HepG2 (cell line): ENCODE results near the gene CADM2. TPM values are rescaled to one million over a fixed set of nuclear protein-coding genes. Genes with fewer than 3 reads are reported as not detected.

Source experiments
- ATAC-seq: fragments of 200-7000 bp; cut with Tn5 transposase; 3 replicates; pipeline ENCODE4 v1.9.1; 2020; ENCODE audit warnings: mild to moderate bottlenecking, moderate library complexity
- BruUV-seq: library from RNA; stranded (reverse); fragments of 400-500 nt; replicated peaks from 2 replicates; lab custom pipeline; 2021; lab: Mats Ljungman, UMichigan
- CTCF ChIA-PET: fragments of 300-600 bp; formaldehyde crosslinking; extraction: SDS; loops from one replicate; lab custom pipeline; 2021; ENCODE audit warnings: low total read pairs, inconsistent platforms, low intra/inter-chr PET ratio; lab: Yijun Ruan, JAX
- POLR2A ChIA-PET: fragments of 350-600 bp; sonication (Branson Sonifier 250); formaldehyde crosslinking; loops from one replicate; lab custom pipeline; 2020; ENCODE audit warnings: antibody characterized with exemption, inconsistent platforms; lab: Yijun Ruan, JAX
- DNase-seq: peaks from one replicate; pipeline ENCODE4 v3.0.0-alpha.2; 2015; ENCODE audit warnings: low spot score
- FAIRE-seq: peaks from 3 replicates; lab custom pipeline; 2011; peaks lifted over from hg19 to GRCh38; lab: Jason Lieb, UNC
- H2AFZ ChIP-seq: one replicate; pipeline ENCODE4 v1.6.1; 2011; ENCODE audit warnings: low read length, inconsistent platforms
- H3K27ac ChIP-seq: fragments of 300-600 bp; 3 replicates; pipeline ENCODE4 v1.8.0; 2011; ENCODE audit warnings: mixed run types, mild to moderate bottlenecking, mixed read lengths, low read length, inconsistent platforms; ENCODE audit not compliant: insufficient read depth; ENCODE audit errors: extremely low read length
- H3K27me3 ChIP-seq, 2 experiments: fragments of 200-600 bp in 1 of 2; 2 replicates in 1 of 2; 3 replicates in 1 of 2; pipeline versions ENCODE4 v1.6.0 to v1.8.0; 2011; ENCODE audit warnings: low read length in 2 of 2, mild to moderate bottlenecking in 2 of 2, moderate library complexity in 2 of 2, inconsistent platforms in 1 of 2; ENCODE audit not compliant: insufficient read depth in 2 of 2, control insufficient read depth in 1 of 2
- H3K36me3 ChIP-seq, 2 experiments: fragments of 200-600 bp in 1 of 2; replicated peaks in 1 of 2; 2 replicates in 1 of 2; 3 replicates in 1 of 2; pipeline versions ENCODE4 v1.5.1 to v1.8.0; 2011; ENCODE audit warnings: low read length in 2 of 2, inconsistent platforms in 1 of 2; ENCODE audit not compliant: insufficient read depth in 2 of 2, control insufficient read depth in 1 of 2
- H3K4me1 ChIP-seq: 2 replicates; pipeline ENCODE4 v1.5.1; 2012; ENCODE audit warnings: low read length, inconsistent platforms; ENCODE audit not compliant: insufficient read depth
- H3K4me2 ChIP-seq: 2 replicates; pipeline ENCODE4 v1.6.0; 2011; ENCODE audit warnings: low read depth, low read length, inconsistent platforms
- H3K4me3 ChIP-seq, 3 experiments: fragments of 200-600 bp in 1 of 3; sonication (generic), shearing (Covaris generic) in 1 of 3; replicated peaks in 1 of 3; 2 replicates each; pipeline ENCODE4 v1.5.1; 2011 to 2016; ENCODE audit warnings: low read length in 3 of 3, inconsistent platforms in 2 of 3, low read depth in 2 of 3, mild to moderate bottlenecking in 2 of 3, control low read depth in 1 of 3, mixed read lengths in 1 of 3; ENCODE audit not compliant: insufficient read depth in 1 of 3
- H3K79me2 ChIP-seq: one replicate; pipeline ENCODE4 v1.6.1; 2011; ENCODE audit warnings: low read length, inconsistent platforms; ENCODE audit not compliant: insufficient read depth
- H3K9ac ChIP-seq: 2 replicates; pipeline ENCODE4 v1.6.0; 2011; ENCODE audit warnings: mild to moderate bottlenecking, low read depth, low read length, inconsistent platforms; ENCODE audit not compliant: insufficient read depth
- H3K9me3 ChIP-seq: 2 replicates; pipeline ENCODE4 v1.5.1; 2012; ENCODE audit warnings: mild to moderate bottlenecking, low read length
- H4K20me1 ChIP-seq: 2 replicates; pipeline ENCODE4 v1.6.0; 2011; ENCODE audit warnings: inconsistent platforms, mild to moderate bottlenecking, low read length, moderate library complexity; ENCODE audit not compliant: insufficient read depth
- FOXP4 ChIP-seq: sonication (generic); formaldehyde crosslinking; IDR thresholded peaks from 2 replicates; pipeline ENCODE4 v1.4.0; 2020; ENCODE audit warnings: missing genetic modification reagents
- KLF15 ChIP-seq: sonication (generic); formaldehyde crosslinking; IDR thresholded peaks from 2 replicates; pipeline ENCODE4 v1.8.1; 2023; ENCODE audit warnings: borderline replicate concordance, mild to moderate bottlenecking, inconsistent platforms, missing genetic modification reagents, mixed read lengths
- NR0B2 ChIP-seq: sonication (generic); formaldehyde crosslinking; IDR thresholded peaks from 2 replicates; pipeline ENCODE4 v1.4.0; 2020; ENCODE audit warnings: mild to moderate bottlenecking, missing genetic modification reagents
- SIN3B ChIP-seq: fragments of 150-350 bp; IDR thresholded peaks from 2 replicates; pipeline ENCODE4 v1.6.1; 2014; ENCODE audit warnings: low read length
- THAP11 ChIP-seq: IDR thresholded peaks from 2 replicates; pipeline ENCODE4 v1.6.1; 2016; ENCODE audit warnings: missing biosample characterization, missing genetic modification reagents
- TRIM22 ChIP-seq: fragments of 450-650 bp; IDR thresholded peaks from 2 replicates; pipeline ENCODE4 v1.6.1; 2017
- XBP1 ChIP-seq: sonication (generic); formaldehyde crosslinking; IDR thresholded peaks from 2 replicates; pipeline ENCODE4 v1.5.0; 2020; ENCODE audit warnings: missing genetic modification reagents
- ZFYVE20 ChIP-seq: sonication (generic); formaldehyde crosslinking; IDR thresholded peaks from 2 replicates; pipeline ENCODE4 v1.8.0; 2023; ENCODE audit warnings: low read depth, mild to moderate bottlenecking, moderate library complexity, missing genetic modification reagents, borderline replicate concordance
- ZNF883 ChIP-seq: sonication (generic); formaldehyde crosslinking; IDR thresholded peaks from 2 replicates; pipeline ENCODE4 v1.5.1; 2020; ENCODE audit warnings: mild to moderate bottlenecking, missing genetic modification reagents; ENCODE audit errors: not compliant biosample characterization
- WGBS: methylation state at CpG from one replicate; pipeline ENCODE4 v1.1.6; 2017; ENCODE audit warnings: low lambda C conversion rate; 5-methylcytosine and 5-hydroxymethylcytosine counted together
- in situ Hi-C: cut with HindIII; loops from 2 replicates; pipeline ENCODE4 v1.10.0; 2017; ENCODE audit warnings: low pct_unique_long_range_greater_than_20kb; ENCODE audit not compliant: extremely low pct_ligation_motif_present
- intact Hi-C: fragments of 100-400 bp; cut with micrococcal nuclease; formaldehyde crosslinking; loops from one replicate; pipeline ENCODE4 v1.10.0; 2022; ENCODE audit not compliant: unreplicated experiment
- polyA plus RNA-seq, 8 experiments: library from polyadenylated mRNA; depleted of rRNA in 3 of 8; stranded (reverse) in 7 of 8; unstranded in 1 of 8; fragments of >200 nt; fragmentation: Illumina TruSeq in 4 of 8; extraction: Trizol in 4 of 8; gene quantifications; 2 replicates each; pipeline versions ENCODE4 v1.2.1 to v1.2.3, GENCODE V29; 2011 to 2016; ENCODE audit warnings: low read depth in 4 of 8, missing spikeins in 1 of 8, mixed read lengths in 1 of 8; ENCODE audit not compliant: insufficient read depth in 1 of 8
- total RNA-seq, 5 experiments: library from RNA; depleted of rRNA; stranded (reverse); fragments of >200 nt; fragmentation: Illumina TruSeq; extraction: Trizol; gene quantifications; 2 replicates each; pipeline ENCODE4 v1.2.3, GENCODE V29; 2016; ENCODE audit warnings: low read depth in 1 of 5
- TF ChIP-seq, protein P1 (sequence below): conservative IDR thresholded peaks from 2 replicates; pipeline ENCODE4 v1.6.1; 2018; ENCODE audit warnings: missing genetic modification reagents

Gene CADM2
- total and polyA plus RNA-seq, 2 of the 13 experiments (the other 11 are each of a cell fraction or from before 2014, with no cell fraction given): not detected

GRCh38 chr3:85576697-85577200 lies 618.0 kb downstream of the CADM2 start:
- intact Hi-C loops: loop anchor here (1.0 to 10.0 kb wide), 4 partner anchors 228 to 1028 kb away; no protein-coding TSS in a partner anchor
- H3K4me1 ChIP-seq: no peaks in the 10 kb centered on the region
- no peak for FAIRE-seq

GRCh38 chr3:85584779-85585356 lies 626.1 kb downstream of the CADM2 start:
- ChIA-PET POLR2A (no interaction called here), CTCF (no interaction called here)
- Histone ChIP-seq H3K36me3 (no peaks in the 10 kb centered on the region), H3K4me1 (no peaks in the 10 kb centered on the region), H3K9me3 (no peaks in the 10 kb centered on the region), H3K79me2 (no peaks in the 10 kb centered on the region), H3K9ac (no peak overlapping the region), H3K4me3 (no peak overlapping the region), H3K4me2 (0 out of 2 replicates have a peak overlapping the region, but pooled peaks have one; percentile 7), H3K27me3 (no peaks in the 10 kb centered on the region), H3K27ac (no peak overlapping the region), H4K20me1 (no peaks in the 10 kb centered on the region), H2AFZ (no peak overlapping the region)
- BruUV-seq: no TSS peak
- FAIRE-seq (no peak), DNase-seq (no peak), ATAC-seq (no peak)
- 3% methylated on average over 7 of the region's 7 CpGs for WGBS
- intact Hi-C loops (no loop called here), in situ Hi-C loops (loop anchor here (25.0 kb wide), 1 partner anchor 1048 kb away; no protein-coding TSS in a partner anchor)
- no peak for TF ChIP-seq TRIM22
- TF ChIP-seq FOXP4 (CRISPR knock-in tag): no peak
- TF ChIP-seq SIN3B: no peak
- TF ChIP-seq ZFYVE20 (CRISPR knock-in tag): no peak
- no peak for TF ChIP-seq KLF15 (CRISPR knock-in tag)
- no peak for TF ChIP-seq ZNF883 (CRISPR knock-in tag)

More at GRCh38 chr3:85576697-85577200, 618.0 kb downstream of the CADM2 start:
- BruUV-seq: no TSS peak
- TF ChIP-seq THAP11 (CRISPR knock-in tag) (no peak), NR0B2 (CRISPR knock-in tag) (no peak), XBP1 (CRISPR knock-in tag) (no peak)
- TF ChIP-seq, protein P1, sequence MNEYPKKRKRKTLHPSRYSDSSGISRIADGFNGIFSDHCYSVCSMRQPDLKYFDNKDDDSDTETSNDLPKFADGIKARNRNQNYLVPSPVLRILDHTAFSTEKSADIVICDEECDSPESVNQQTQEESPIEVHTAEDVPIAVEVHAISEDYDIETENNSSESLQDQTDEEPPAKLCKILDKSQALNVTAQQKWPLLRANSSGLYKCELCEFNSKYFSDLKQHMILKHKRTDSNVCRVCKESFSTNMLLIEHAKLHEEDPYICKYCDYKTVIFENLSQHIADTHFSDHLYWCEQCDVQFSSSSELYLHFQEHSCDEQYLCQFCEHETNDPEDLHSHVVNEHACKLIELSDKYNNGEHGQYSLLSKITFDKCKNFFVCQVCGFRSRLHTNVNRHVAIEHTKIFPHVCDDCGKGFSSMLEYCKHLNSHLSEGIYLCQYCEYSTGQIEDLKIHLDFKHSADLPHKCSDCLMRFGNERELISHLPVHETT (CRISPR knock-in tag): no peak
- DNase-seq (no peak), ATAC-seq (no peak)
- H3K27me3 ChIP-seq: no peaks in the 10 kb centered on the region
- no peaks in the 10 kb centered on the region for H3K79me2 ChIP-seq
- H3K9ac ChIP-seq: no peak overlapping the region
- in situ Hi-C loops: loop anchor here (10.0 to 25.0 kb wide), 2 partner anchors 272 to 1039 kb away; no protein-coding TSS in a partner anchor
- H4K20me1 ChIP-seq: no peaks in the 10 kb centered on the region
- no peak overlapping the region for H2AFZ ChIP-seq
- WGBS: 12% methylated on average over 3 of the region's 4 CpGs
- ChIA-PET POLR2A (no interaction called here), CTCF (interaction anchor here (0.7 to 1.6 kb wide), 2 partner anchors 273 to 1028 kb away, joined by 3 to 12 read pairs; no protein-coding TSS in a partner anchor)
- no peak overlapping the region for H3K4me3 ChIP-seq
- no peak overlapping the region for H3K27ac ChIP-seq
- no peaks in the 10 kb centered on the region for H3K36me3 ChIP-seq
- H3K4me2 ChIP-seq: no peak overlapping the region
- no peaks in the 10 kb centered on the region for H3K9me3 ChIP-seq
